GM18507 (cell line): Measurements from ENCODE around the gene SREBF1.

Experiments
- DNase-seq: peaks from one replicate; pipeline ENCODE4 v3.0.0; 2011; ENCODE audit warnings: low read depth; ENCODE audit not compliant: insufficient read length; ENCODE audit errors: extremely low spot score
- FAIRE-seq: peaks from 2 replicates; lab custom pipeline; 2011; peaks lifted over from hg19 to GRCh38; lab: Jason Lieb, UNC

Gene SREBF1

GRCh38 chr17:17800504-17801021 is 36.2 kb downstream of the SREBF1 start:
- no peak for DNase-seq
- no peak for FAIRE-seq

- DNase-seq (no peak), FAIRE-seq (no peak)
These were observed 38.1 kb downstream of the SREBF1 start for GRCh38 chr17:17798573-17799255.

GRCh38 chr17:17798010-17798556 is 38.7 kb downstream of the SREBF1 start:
- FAIRE-seq: no peak

GRCh38 chr17:17797119-17797809 is 39.5 kb downstream of the SREBF1 start:
- FAIRE-seq (no peak), DNase-seq (no peak)

More at GRCh38 chr17:17798010-17798556, 38.7 kb downstream of the SREBF1 start:
- DNase-seq: no peak

- DNase-seq: no peak
- no peak for FAIRE-seq
These were observed 40.1 kb downstream of the SREBF1 start for GRCh38 chr17:17796787-17797061.

GRCh38 chr17:17795946-17796786 is 40.6 kb downstream of the SREBF1 start:
- no peak for DNase-seq
- no peak for FAIRE-seq

GRCh38 chr17:17795296-17795695 is 41.5 kb downstream of the SREBF1 start:
- FAIRE-seq (no peak), DNase-seq (no peak)

- FAIRE-seq (no peak), DNase-seq (no peak)
These were observed 42.4 kb downstream of the SREBF1 start for GRCh38 chr17:17794382-17794781.

GRCh38 chr17:17793378-17794214 is 43.2 kb downstream of the SREBF1 start:
- DNase-seq: no peak
- no peak for FAIRE-seq

- DNase-seq: no peak
- peak; percentile 72 for FAIRE-seq
These were observed 44.0 kb downstream of the SREBF1 start for GRCh38 chr17:17792551-17793377.

GRCh38 chr17:17792037-17792550 is 44.7 kb downstream of the SREBF1 start:
- DNase-seq: no peak
- no peak for FAIRE-seq

GRCh38 chr17:17790637-17791464 is 45.9 kb downstream of the SREBF1 start:
- no peak for DNase-seq
- FAIRE-seq: no peak

GRCh38 chr17:17789828-17790636 is 46.8 kb downstream of the SREBF1 start:
- FAIRE-seq: no peak
- DNase-seq: no peak

- FAIRE-seq: no peak
- DNase-seq: no peak
These were observed 47.4 kb downstream of the SREBF1 start for GRCh38 chr17:17789410-17789809.

- DNase-seq: no peak
- FAIRE-seq: no peak
These were observed 47.8 kb downstream of the SREBF1 start for GRCh38 chr17:17788967-17789366.

- FAIRE-seq: no peak
- DNase-seq: no peak
These were observed 49.2 kb downstream of the SREBF1 start for GRCh38 chr17:17787568-17787967.

GRCh38 chr17:17786998-17787397 is 49.8 kb downstream of the SREBF1 start:
- DNase-seq (no peak), FAIRE-seq (no peak)
